ENCODE measurements around the gene VIPR2.

DNA sequence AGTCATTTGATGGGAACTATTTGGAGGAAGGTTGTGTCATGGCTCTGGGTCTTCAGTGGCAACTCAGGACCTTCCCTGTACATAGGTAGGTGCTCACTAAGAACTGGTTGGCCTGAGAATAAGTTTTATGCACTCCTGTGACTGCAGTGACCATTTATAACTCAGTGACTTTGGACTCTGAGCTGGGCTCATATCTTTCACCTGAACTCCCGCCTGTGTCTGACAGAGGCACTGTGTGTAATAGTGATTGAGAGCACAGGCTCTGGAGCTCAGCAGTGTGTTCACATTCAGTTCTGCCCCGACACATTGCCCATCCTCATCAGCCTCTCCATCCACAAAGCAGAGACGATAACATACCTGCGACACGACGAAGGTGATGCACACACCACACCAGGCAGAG lies 34.6 kb upstream of the VIPR2 start:
- TF ChIP-seq CTCF (IDR thresholded peaks at IDR 0.05) = no peak
- no peak for TF ChIP-seq POLR2A (IDR thresholded peaks at IDR 0.05)
- TF ChIP-seq EP300 (IDR thresholded peaks at IDR 0.05) = no peak
- TF ChIP-seq POLR2AphosphoS5 (IDR thresholded peaks at IDR 0.05) = no peak
